GM23248 (cell line): ENCODE measurements around the gene CLEC3B.

Experiments used
- EZH2 ChIP-seq: fragments of 200-600 bp; sonication (generic); IDR thresholded peaks from 2 replicates; pipeline ENCODE4 v1.6.1; 2018; ENCODE audit warnings: antibody characterized with exemption, mild to moderate bottlenecking; ENCODE audit not compliant: insufficient read depth, poor library complexity, severe bottlenecking
- EZH2phosphoT487 ChIP-seq: fragments of 200-600 bp; sonication (generic); IDR thresholded peaks from 2 replicates; pipeline ENCODE4 v1.6.1; 2018; ENCODE audit warnings: antibody characterized with exemption, moderate library complexity, mild to moderate bottlenecking, low read depth; ENCODE audit not compliant: insufficient read depth

GRCh38 chr3:45000823-45001222 lies 25.3 kb upstream of the CLEC3B start:
- no peak for TF ChIP-seq EZH2
- no peak for TF ChIP-seq EZH2phosphoT487
